ENCODE data around the gene LLGL2.
"Not testable (repeated sequence)": the region's sequence is repeated elsewhere in the genome, so short reads cannot be mapped to it uniquely, and the experiment has no call there.

LLGL2 gene

GRCh38 chr17:75572713-75573539 lies 47.4 kb downstream of the LLGL2 start:
- DNase-seq, result no peak

- DNase-seq, result no peak
Measured at GRCh38 chr17:75573540-75573957, 48.1 kb downstream of the LLGL2 start.

GRCh38 chr17:75573994-75574393 lies 48.5 kb downstream of the LLGL2 start:
- no peak for DNase-seq

DNA sequence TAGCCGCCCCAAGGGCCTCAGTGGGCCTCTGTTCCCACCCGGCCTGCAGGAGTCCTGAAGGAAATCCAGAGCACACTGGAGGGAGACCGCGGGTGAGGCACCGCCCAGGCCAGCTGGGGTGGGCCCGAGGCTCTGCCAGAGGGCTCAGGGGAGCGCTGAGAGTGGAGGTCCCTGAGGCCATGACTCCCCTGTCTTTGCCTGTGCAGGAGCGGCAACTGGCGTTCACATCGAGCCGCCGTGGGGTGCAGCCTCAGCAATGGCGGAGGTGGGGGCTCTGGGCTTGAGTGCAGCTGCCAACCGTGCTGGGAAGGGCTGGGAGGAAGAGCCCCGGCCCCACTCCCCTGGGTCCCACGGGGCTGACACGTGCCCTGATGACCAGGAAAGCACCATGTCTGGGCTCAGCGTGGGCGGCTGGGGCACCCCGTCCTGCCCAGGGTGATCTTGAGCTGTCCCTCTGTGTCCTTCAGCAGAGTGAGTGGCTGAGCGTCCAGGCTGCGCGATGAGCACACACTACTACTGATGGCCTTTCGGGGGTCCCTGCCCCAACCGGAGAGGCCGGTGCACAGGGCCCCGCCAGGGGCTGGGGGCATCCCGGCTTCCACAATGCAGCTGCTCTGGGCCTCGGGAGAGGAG lies 49.0 kb downstream of the LLGL2 start:
- DNase-seq, result no peak

DNA sequence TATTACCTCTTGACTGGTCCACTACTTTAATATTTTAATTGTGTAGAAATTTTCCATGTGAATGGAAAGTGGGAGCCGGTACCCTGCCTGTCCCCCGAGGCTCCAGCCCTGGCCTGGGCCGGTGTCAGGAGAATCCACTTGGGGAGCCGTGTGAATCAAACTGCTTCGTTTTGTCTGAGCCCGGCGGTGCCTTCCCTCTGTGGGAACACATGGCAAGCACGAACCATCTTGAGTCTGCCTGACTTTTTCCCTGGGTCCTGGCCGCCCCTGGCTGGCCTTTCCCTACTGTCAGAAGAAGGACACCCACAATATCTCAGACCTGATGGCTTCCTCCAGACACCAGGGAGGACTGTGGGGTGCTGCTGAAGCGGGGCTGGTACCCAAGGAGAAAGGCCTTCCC lies 49.7 kb downstream of the LLGL2 start:
- DNase-seq, result no peak

DNA sequence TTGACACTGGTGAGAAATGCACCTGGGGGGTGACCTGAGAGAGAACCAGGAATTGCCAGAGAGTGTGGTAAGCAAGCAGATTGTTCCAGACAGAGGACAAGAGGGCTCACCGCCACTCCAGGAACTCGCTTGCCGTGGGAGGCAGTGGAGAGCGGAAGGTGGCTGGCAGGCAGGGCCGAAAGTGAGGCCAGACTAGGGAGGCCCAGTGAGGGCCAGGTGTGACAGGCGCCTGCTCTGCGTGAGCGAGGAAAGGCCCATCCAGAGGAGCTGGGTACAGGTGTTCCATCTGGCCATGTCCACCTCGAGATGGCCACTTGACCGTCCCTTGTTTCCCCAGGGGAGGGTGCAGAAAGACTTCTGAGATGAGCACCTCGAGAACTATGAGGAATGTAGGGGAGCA lies 50.2 kb downstream of the LLGL2 start:
- no peak for DNase-seq

DNA sequence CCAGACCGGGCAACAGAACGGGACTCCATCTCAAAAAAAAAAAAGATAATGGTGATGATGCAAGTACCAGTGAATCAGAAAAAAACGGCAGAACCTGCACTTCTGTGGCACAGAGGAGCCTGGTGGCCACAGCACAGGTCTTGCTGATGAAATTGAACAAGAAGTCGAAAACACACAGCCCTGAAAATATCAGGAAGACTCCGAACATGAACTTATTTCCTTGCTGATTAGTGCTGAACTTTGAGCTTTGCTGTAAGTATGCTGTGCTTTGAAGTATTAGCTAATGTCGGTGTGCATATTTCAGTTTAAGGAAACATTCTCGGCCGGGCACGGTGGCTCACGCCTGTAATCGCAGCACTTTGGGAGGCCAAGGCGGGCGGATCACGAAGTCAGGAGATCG lies 51.2 kb downstream of the LLGL2 start:
- no peak for DNase-seq

DNA sequence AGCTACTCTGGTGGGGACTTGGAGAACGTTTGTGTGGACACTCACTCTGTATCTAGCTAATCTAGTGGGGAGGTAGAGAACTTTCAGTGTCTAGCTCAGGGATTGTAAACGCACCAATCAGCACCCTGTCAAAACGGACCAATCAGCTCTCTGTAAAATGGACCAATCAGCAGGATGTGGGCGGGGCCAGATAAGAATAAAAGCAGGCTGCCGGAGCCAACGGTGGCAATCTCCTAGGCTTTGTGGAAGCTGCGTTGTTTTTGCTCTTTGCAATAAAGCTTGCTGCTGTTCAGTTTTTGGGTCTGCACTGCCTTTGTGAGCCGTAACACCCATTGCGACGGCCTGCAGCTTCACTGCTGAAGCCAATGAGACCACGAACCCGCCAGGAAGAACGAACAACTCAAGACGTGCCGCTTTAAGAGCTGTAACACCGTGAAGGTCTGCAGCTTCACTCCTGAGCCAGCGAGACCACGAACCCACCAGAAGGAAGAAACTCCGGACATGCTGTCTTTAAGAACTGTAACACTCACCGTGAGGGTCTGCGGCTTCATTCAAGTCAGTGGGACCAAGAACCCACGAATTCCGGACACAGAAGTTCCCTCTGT lies 55.7 kb downstream of the LLGL2 start:
- not testable (repeated sequence) for DNase-seq

DNA sequence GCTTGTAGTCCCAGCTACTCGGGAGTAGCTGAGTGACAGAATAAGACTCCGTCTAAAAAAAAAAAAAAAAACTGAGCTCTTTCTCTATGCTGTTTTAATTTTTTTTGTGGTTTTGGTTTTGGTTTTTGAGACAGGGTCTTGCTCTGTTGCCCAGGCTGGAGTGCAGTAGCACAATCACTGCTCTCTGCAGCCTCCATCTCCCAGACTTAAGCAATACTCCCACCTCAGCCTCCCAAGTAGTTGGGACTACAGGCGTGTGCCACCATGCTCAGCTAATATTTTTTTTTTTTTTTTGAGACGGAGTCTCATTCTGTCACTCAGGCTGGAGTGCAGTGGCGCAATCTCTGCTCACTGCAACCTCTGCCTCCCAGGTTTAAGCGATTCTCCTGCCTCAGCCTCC lies 57.7 kb downstream of the LLGL2 start:
- DNase-seq, result not testable (repeated sequence)

DNA sequence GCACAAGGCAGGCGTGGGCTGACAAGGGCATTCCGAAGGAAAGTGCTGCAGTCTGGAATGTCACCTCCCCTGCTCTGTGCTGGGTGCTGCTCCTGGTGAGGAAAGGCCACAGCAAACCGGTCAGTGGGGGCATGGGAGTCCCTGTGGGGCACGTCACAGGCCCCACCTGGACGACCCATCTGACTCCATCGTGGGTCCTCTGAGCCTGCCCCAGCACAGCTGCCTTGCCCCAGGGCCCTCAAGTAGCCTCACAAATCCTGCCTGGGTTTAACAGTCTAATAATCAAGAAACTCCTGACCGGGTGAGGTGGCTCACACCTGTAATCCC lies 59.3 kb downstream of the LLGL2 start:
- no peak for DNase-seq

- no peak for DNase-seq
Measured at GRCh38 chr17:75587675-75588595, 62.4 kb downstream of the LLGL2 start, which contains the start of gene MYO15B. Gene MYO15B, plus strand, starts transcription at chr17:75587800. Its CDS starts 258 bp downstream, at chr17:75588058.

- DNase-seq, result no peak
Measured at GRCh38 chr17:75588596-75589011, 63.1 kb downstream of the LLGL2 start.

DNA sequence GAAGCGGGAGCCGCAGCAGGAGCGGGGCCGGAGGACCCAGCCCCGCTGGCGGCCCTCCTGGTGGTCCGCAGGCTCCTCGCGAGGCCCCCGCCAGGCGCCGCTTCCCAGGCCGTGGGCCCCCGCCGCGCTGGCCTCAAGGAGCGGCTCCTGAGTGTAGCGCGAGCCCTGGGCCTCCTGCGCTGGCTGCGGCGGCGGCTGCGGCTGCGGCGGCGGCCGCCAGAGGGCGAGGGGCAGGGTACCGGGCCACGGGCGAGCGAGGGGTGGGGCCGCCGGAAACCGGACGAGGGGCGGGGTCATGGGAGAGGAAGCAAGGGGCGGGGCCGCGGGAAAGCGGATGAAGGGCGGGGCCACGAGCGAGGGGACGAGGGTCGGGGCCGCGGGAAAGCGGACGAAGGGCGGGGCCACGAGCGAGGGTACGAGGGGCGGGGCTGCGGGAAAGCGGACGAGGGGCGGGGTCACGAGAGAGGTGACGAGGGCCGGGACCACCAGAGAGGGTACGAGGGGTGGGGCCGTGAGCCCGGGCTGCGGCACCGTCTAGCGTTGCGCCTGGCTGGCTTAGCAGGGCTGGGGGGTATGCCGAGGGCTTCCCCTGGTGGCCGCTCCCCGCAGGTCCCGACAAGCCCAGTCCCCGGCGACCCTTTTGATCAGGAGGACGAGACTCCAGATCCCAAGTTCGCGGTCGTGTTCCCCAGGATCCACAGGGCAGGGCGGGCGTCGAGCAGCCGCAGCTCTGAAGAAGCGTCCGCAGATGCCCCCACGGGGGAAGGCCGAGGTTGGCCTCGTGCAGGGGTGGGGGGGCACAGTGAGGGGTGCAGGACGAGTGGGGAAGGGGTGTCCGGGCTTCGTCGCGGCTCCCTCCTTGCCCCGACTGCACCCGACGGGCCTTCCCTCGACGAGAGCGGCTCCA lies 63.8 kb downstream of the LLGL2 start:
- DNase-seq, result peak; percentile 11

DNA sequence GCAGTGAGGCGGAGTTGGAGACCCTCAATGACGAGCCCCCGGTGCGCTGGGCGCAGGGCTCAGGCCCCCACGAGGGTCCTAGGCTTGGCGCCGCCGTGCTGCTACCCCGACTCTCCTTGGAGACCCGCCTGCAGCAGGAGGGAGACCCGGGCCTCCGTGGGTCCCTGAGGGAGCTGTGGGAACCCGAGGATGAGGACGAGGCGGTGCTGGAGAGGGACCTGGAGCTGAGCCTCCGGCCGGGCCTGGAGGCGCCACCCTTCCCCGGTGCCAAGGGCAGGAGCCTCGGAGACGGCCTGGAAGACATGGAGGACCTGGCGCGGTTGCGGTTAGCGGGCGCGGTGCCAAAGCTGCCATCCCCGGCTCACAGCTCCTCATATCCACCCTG lies 64.4 kb downstream of the LLGL2 start:
- no peak for DNase-seq

DNA sequence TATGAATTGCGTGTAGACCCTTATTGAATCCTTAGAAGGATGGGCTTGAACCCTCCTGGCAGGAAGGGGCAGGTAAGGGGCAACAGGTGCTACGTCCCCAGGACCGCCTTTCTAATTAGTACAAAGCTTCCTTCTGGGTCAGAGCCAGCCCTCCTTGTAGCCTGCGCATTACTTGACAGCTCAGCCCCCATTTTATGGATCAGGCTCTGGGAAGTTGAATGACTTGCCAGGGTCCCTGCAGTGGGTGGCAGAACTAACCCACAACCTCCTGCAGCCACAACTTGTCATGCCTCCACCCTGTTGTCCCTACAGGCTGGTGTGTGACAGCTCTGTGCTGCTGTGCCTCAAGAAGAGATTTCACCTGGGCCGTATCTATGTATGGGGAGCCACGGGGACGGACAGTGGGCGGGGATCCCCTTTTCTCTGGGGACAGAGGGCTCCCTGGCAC lies 64.8 kb downstream of the LLGL2 start:
- no peak for DNase-seq

DNA sequence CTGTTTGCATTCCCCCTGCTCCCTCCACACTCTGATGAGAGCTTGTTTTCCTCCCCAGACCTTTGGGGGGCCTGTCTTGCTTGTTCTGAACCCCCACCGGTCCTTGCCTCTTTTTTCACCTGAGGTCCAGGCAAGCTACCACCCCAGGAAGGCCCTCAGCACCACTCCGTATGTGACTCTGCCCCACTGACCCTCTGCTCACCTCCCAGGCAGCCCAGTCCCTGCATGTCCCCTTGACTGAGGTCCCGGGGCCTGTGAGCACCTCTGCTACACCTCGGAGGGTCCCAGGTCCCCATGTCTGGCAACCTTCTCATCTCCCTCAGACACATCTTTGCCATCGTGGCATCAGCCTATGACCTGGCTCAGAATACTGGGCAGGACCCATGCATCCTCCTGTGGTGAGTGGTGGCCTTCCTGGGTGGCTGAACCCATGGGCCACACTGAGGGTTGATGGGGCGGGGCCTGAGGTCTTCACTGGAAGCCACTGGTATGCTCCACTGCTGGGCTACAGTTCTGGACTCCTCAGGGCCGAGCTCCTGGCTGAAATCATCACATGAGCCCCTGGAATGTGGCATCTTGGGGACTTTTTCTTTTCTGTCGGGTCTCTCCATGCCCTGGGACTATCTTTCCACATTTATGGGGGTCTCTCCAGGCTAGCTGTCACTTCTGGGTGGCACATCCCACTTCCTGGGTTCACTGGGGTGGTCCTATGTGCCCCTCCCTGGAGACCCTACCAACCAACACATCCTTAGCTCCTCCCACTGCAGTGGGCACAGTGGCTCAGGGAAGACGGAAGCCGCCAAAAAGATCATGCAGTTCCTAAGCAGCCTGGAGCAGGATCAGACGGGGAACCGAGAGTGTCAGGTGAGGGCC lies 65.6 kb downstream of the LLGL2 start:
- DNase-seq, result no peak

DNA sequence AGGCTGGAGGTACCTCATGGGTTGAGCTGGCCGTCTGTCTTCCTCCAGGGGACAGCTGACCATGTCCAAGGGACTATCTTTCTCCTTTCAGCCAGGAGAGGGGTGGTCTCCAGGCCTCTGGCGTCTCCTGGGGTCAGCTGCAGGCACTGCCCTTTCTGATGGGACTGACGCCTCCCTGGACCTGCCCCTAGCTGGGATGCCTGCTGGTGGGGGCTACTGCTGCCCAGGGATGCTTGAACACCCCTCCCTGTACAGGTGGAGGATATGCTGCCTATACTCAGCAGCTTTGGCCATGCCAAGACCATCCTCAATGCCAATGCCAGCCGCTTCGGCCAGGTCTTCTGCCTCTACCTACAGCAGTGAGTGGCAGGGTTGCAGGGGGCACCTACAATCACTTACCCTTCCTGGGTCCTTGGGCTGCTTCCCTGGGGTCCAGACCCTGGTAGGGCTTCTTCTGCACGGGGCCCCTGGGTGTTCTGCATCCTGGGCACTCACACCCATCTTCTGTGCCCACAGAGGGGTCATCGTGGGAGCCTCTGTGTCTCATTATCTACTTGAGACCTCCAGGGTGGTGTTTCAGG lies 66.3 kb downstream of the LLGL2 start:
- DNase-seq, result no peak

- no peak for DNase-seq
Measured at GRCh38 chr17:75592348-75593020, 67.0 kb downstream of the LLGL2 start.

GRCh38 chr17:75593430-75593829 lies 67.9 kb downstream of the LLGL2 start:
- DNase-seq, result not testable (repeated sequence)
